PC-9 (cell line): ENCODE results near the gene PI4K2B.

ENCODE experiments used
- EZH2 ChIP-seq: fragments of 200-600 bp; sonication (generic); IDR thresholded peaks from 2 replicates; pipeline ENCODE4 v1.8.0; 2017; ENCODE audit warnings: antibody characterized with exemption, low read depth
- TF ChIP-seq, protein P1 (sequence below): fragments of 200-600 bp; sonication (generic); conservative IDR thresholded peaks from 2 replicates; pipeline ENCODE4 v1.6.1; 2017; ENCODE audit warnings: mixed run types, antibody characterized with exemption, mild to moderate bottlenecking, moderate library complexity

DNA sequence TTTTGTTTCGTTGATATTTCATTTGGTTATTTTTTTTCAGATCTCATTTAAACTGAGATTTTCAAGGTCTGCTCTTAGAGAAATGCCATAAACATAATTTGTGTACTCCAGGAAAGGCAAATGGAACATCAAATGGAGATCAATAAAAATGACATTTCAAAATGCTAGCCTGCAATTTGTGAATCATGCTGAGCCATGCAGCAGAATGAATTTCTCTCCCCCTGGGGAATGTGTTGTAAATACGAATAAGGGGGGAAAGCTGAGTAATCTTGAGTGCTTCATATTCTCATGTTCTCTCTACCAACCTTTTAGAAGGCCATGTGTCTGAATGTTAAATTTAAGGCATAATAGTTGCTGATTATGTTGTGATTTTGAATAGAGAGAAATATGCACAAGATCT, 86.5 kb downstream of the PI4K2B start:
- TF ChIP-seq, protein P1, sequence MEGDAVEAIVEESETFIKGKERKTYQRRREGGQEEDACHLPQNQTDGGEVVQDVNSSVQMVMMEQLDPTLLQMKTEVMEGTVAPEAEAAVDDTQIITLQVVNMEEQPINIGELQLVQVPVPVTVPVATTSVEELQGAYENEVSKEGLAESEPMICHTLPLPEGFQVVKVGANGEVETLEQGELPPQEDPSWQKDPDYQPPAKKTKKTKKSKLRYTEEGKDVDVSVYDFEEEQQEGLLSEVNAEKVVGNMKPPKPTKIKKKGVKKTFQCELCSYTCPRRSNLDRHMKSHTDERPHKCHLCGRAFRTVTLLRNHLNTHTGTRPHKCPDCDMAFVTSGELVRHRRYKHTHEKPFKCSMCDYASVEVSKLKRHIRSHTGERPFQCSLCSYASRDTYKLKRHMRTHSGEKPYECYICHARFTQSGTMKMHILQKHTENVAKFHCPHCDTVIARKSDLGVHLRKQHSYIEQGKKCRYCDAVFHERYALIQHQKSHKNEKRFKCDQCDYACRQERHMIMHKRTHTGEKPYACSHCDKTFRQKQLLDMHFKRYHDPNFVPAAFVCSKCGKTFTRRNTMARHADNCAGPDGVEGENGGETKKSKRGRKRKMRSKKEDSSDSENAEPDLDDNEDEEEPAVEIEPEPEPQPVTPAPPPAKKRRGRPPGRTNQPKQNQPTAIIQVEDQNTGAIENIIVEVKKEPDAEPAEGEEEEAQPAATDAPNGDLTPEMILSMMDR: no peak
- TF ChIP-seq EZH2: no peak
